DND-41 (cell line): ENCODE results near the gene VAV2.

Experiments used
- ATAC-seq: fragments of 200-7000 bp; cut with Tn5 transposase; 3 replicates; pipeline ENCODE4 v1.9.1; 2021; ENCODE audit warnings: low read depth; ENCODE audit not compliant: insufficient read depth
- DNase-seq: peaks from one replicate; pipeline ENCODE4 v3.0.0-alpha.2; 2020
- H2AFZ ChIP-seq: 2 replicates; pipeline ENCODE4 v1.6.0; 2012; ENCODE audit warnings: low read depth, low read length
- H3K27ac ChIP-seq: 2 replicates; pipeline ENCODE4 v1.5.1; 2012; ENCODE audit warnings: low read length, inconsistent platforms
- H3K27me3 ChIP-seq: fragments of 200-600 bp; sonication (generic); 2 replicates; pipeline ENCODE4 v1.6.0; 2012; ENCODE audit warnings: low read length, mild to moderate bottlenecking, inconsistent platforms; ENCODE audit not compliant: insufficient read depth, poor library complexity
- H3K36me3 ChIP-seq: 2 replicates; pipeline ENCODE4 v1.5.1; 2012; ENCODE audit warnings: low read length, inconsistent platforms; ENCODE audit not compliant: insufficient read depth
- H3K4me1 ChIP-seq: 2 replicates; pipeline ENCODE4 v1.5.1; 2012; ENCODE audit warnings: mild to moderate bottlenecking, low read length; ENCODE audit not compliant: insufficient read depth
- H3K4me2 ChIP-seq: 2 replicates; pipeline ENCODE4 v1.6.0; 2012; ENCODE audit warnings: mild to moderate bottlenecking, moderate library complexity, low read length, inconsistent platforms; ENCODE audit not compliant: insufficient read depth
- H3K4me3 ChIP-seq, 2 experiments: fragments of 200-600 bp in 1 of 2; shearing (Covaris generic) in 1 of 2; 2 replicates each; pipeline ENCODE4 v1.5.1; 2012 to 2016; ENCODE audit warnings: inconsistent platforms in 2 of 2, low read length in 2 of 2, mild to moderate bottlenecking in 2 of 2, low read depth in 1 of 2, moderate library complexity in 1 of 2
- H3K79me2 ChIP-seq: 2 replicates; pipeline ENCODE4 v1.6.0; 2012; ENCODE audit warnings: low read length, inconsistent platforms; ENCODE audit not compliant: insufficient read depth
- H3K9ac ChIP-seq: 2 replicates; pipeline ENCODE4 v1.6.0; 2012; ENCODE audit warnings: low read depth, mild to moderate bottlenecking, inconsistent platforms, low read length, moderate library complexity
- H3K9me3 ChIP-seq: 2 replicates; pipeline ENCODE4 v1.5.1; 2012; ENCODE audit warnings: low read length, moderate library complexity, mild to moderate bottlenecking, inconsistent platforms; ENCODE audit not compliant: insufficient read depth, severe bottlenecking
- H4K20me1 ChIP-seq: 2 replicates; pipeline ENCODE4 v1.6.0; 2012; ENCODE audit warnings: low read length; ENCODE audit not compliant: insufficient read depth
- EZH2 ChIP-seq: IDR thresholded peaks from 3 replicates; pipeline ENCODE4 v1.6.1; 2012; ENCODE audit warnings: borderline replicate concordance, low read depth, mild to moderate bottlenecking, moderate library complexity, low read length, inconsistent platforms; ENCODE audit not compliant: severe bottlenecking
- TF ChIP-seq, protein P1 (sequence below): IDR thresholded peaks from 2 replicates; pipeline ENCODE4 v1.5.1; 2012; ENCODE audit warnings: borderline replicate concordance, low read length, moderate library complexity, mild to moderate bottlenecking; ENCODE audit not compliant: poor library complexity, severe bottlenecking; ENCODE audit errors: extremely low read depth

The VAV2 gene

DNA sequence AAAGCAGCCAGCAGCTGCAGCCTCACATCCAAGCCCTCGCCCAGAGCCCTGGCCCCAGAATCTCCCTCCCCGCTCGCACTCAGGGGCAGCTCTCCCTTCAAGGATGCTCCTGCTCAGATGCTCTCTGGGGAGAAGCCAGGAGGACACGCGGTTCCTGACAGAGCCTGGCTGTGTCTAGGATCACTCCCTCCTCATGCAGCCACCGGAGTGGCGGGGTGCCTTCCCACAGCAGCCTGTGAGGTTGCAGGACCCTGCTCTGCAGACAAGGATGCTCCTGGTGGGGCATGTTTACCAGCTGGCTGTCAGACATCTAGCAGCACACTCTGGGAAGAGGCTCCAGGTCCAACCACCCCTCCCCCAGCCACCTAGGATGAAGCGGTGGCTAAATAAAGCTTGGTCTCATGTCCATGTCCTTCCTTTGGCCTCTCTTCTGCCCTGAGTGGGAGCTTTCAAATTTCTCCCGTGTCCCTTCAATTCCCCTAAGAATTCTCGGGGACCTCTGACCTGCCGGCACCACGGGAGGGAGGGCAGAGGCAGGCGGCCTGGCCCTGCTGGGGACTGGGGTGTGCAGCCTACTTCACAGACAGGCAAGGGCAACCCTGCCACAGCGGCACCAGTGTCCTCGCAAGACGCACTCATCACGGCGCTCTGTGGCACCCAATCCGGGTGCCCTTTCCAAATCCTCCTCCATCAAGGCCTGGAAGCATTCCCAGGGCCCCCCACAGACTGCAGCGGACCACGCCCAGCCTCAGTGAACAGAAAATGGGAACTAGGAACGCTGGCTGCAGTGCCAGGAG, 165.6 kb downstream of the VAV2 start:
- no peak overlapping the region for H2AFZ ChIP-seq
- no peaks in the 10 kb centered on the region for H3K4me1 ChIP-seq
- no peaks in the 10 kb centered on the region for H3K9me3 ChIP-seq
- no peak for DNase-seq
- no peaks in the 10 kb centered on the region for H3K27me3 ChIP-seq
- no peaks in the 10 kb centered on the region for H3K36me3 ChIP-seq
- no peak overlapping the region for H3K27ac ChIP-seq
- H4K20me1 ChIP-seq, result no peaks in the 10 kb centered on the region; the same call in 1 of the 2 replicates
- H3K4me2 ChIP-seq, result no peak overlapping the region
- H3K79me2 ChIP-seq, result no peaks in the 10 kb centered on the region
- no peak for ATAC-seq
- no peak overlapping the region for H3K4me3 ChIP-seq
- TF ChIP-seq, protein P1, sequence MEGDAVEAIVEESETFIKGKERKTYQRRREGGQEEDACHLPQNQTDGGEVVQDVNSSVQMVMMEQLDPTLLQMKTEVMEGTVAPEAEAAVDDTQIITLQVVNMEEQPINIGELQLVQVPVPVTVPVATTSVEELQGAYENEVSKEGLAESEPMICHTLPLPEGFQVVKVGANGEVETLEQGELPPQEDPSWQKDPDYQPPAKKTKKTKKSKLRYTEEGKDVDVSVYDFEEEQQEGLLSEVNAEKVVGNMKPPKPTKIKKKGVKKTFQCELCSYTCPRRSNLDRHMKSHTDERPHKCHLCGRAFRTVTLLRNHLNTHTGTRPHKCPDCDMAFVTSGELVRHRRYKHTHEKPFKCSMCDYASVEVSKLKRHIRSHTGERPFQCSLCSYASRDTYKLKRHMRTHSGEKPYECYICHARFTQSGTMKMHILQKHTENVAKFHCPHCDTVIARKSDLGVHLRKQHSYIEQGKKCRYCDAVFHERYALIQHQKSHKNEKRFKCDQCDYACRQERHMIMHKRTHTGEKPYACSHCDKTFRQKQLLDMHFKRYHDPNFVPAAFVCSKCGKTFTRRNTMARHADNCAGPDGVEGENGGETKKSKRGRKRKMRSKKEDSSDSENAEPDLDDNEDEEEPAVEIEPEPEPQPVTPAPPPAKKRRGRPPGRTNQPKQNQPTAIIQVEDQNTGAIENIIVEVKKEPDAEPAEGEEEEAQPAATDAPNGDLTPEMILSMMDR, result no peak
- TF ChIP-seq EZH2, result no peak
- H3K9ac ChIP-seq, result no peak overlapping the region

DNA sequence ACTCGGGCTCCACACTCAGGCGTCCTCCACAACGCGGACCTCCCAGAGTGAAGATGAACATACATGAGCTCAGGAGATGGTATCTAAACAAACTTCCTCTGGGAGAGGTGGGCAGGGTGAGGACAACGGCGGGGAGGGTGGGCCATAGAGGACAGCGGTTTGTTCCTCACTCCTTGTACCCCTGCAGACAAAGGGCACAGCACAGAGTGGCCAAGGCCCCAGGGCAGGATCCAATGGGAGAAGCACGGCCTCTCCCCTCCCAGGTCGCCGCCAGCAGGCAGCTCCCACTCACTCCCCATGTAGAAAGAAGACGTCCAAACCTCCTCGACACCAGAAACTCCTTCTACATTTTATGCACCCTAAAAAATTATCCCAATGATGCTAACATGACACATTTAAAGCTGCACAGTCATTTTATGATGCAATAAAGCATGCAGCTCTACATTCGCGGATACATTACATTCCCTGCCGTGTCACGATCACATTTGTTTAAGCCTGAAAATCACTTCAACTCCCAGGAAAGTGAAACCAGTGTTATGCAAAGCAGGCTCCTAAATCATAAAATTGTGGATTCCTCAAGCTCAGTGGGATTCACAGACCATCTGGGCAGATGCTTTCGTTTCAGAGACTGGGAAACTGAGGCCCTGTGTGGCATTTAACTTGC, 166.4 kb downstream of the VAV2 start:
- H3K9me3 ChIP-seq, result no peaks in the 10 kb centered on the region
- H3K4me1 ChIP-seq, result no peaks in the 10 kb centered on the region
- H3K36me3 ChIP-seq, result no peaks in the 10 kb centered on the region
- no peak overlapping the region for H3K4me3 ChIP-seq
- H2AFZ ChIP-seq, result no peak overlapping the region
- no peak overlapping the region for H3K27ac ChIP-seq
- no peaks in the 10 kb centered on the region for H3K27me3 ChIP-seq
- DNase-seq (no peak), ATAC-seq (no peak)
- no peak overlapping the region for H3K4me2 ChIP-seq
- H3K9ac ChIP-seq, result no peak overlapping the region
- no peaks in the 10 kb centered on the region; the same call in 1 of the 2 replicates for H4K20me1 ChIP-seq
- no peaks in the 10 kb centered on the region for H3K79me2 ChIP-seq
- no peak for TF ChIP-seq EZH2

DNA sequence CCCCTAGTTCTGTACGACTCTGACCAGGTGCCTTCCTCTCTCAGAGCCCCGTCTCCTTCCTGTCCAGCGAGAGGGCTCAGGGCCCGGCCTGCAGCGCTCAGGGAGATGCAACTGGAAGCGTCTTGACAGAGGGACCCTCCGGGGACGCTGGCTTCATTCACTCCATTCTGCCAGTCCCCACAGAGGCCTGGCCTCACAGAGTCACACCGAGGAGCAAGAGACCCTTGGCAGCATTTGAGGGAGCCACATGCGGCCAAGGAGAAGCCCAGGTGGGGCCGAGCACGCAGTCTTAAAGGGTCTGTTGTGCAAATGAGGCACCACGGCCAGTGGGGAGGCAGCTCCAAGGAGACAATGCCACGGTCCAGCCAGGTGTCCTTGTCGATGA, 167.3 kb downstream of the VAV2 start:
- no peaks in the 10 kb centered on the region for H3K36me3 ChIP-seq
- H3K9ac ChIP-seq, result no peak overlapping the region
- no peak overlapping the region for H3K4me3 ChIP-seq
- no peak overlapping the region for H2AFZ ChIP-seq
- no peaks in the 10 kb centered on the region for H3K27me3 ChIP-seq
- H3K4me1 ChIP-seq, result no peaks in the 10 kb centered on the region
- H3K9me3 ChIP-seq, result no peaks in the 10 kb centered on the region
- no peaks in the 10 kb centered on the region for H3K79me2 ChIP-seq
- no peak overlapping the region for H3K27ac ChIP-seq
- TF ChIP-seq EZH2, result no peak
- TF ChIP-seq, protein P1, result no peak
- H4K20me1 ChIP-seq, result no peaks in the 10 kb centered on the region; the same call in 1 of the 2 replicates
- no peak overlapping the region for H3K4me2 ChIP-seq
- ATAC-seq (no peak), DNase-seq (no peak)
